ENCODE data around the gene UAP1L1.

DNA sequence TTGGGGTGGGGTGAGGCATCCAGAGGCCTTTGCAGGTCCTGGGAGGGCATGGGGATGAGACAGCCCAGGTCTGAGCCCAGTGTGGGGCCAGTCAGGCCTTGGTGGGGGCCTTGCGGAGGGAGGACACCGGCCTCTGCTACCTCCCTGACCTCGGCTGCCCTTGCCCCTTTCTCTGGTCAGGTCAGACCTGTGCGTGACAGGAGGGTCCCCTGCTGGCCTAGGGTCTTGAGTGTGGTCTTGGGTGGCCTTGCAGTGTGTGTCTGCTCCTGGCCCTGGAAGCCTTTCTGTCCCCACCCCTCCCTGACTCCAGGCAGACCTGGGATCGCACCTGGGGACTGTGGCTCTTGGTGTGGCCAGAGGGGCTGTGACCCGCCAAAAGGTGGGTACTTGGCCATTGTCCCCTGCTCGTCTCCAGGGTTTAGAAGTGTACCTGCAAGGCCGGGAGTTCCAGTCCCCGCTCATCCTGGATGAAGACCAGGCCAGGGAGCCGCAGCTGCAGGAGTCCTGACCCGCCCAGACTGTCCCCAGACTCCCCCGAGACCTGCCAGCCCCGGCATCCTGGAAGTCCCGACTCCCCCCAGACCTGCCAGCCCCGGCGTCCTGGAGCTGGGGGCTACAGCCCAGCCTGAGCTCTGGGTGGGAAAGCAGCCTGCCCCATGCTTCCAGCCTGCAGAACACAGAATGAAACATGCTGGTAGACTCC, 5.1 kb downstream of the UAP1L1 start:
- TF ChIP-seq, protein P1, sequence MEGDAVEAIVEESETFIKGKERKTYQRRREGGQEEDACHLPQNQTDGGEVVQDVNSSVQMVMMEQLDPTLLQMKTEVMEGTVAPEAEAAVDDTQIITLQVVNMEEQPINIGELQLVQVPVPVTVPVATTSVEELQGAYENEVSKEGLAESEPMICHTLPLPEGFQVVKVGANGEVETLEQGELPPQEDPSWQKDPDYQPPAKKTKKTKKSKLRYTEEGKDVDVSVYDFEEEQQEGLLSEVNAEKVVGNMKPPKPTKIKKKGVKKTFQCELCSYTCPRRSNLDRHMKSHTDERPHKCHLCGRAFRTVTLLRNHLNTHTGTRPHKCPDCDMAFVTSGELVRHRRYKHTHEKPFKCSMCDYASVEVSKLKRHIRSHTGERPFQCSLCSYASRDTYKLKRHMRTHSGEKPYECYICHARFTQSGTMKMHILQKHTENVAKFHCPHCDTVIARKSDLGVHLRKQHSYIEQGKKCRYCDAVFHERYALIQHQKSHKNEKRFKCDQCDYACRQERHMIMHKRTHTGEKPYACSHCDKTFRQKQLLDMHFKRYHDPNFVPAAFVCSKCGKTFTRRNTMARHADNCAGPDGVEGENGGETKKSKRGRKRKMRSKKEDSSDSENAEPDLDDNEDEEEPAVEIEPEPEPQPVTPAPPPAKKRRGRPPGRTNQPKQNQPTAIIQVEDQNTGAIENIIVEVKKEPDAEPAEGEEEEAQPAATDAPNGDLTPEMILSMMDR (IDR thresholded peaks at IDR 0.05), result no peak
- TF ChIP-seq POLR2A (IDR thresholded peaks at IDR 0.05), result no peak
